GM23338 (cell line): ENCODE measurements around the gene ANKRD44. TPM values are rescaled to one million over a fixed set of nuclear protein-coding genes. Genes with fewer than 3 reads are reported as not detected.

Source experiments
- ATAC-seq: fragments of 200-7000 bp; cut with Tn5 transposase; 3 replicates; pipeline ENCODE4 v1.9.1; 2020
- DNase-seq: peaks from one replicate; pipeline ENCODE4 v3.0.0-alpha.2; 2015; ENCODE audit warnings: low spot score
- H2AFZ ChIP-seq: fragments of 200-600 bp; sonication (generic); 2 replicates; pipeline ENCODE4 v1.8.0; 2016; ENCODE audit warnings: antibody characterized with exemption, mild to moderate bottlenecking, moderate library complexity
- H3F3A ChIP-seq: fragments of 200-600 bp; sonication (generic); replicated peaks from 2 replicates; pipeline ENCODE4 v1.8.0; 2017; ENCODE audit warnings: antibody characterized with exemption, mixed run types, low read depth
- H3K27ac ChIP-seq: fragments of 200-600 bp; sonication (generic); 2 replicates; pipeline ENCODE4 v1.6.1; 2016; ENCODE audit warnings: low read depth
- H3K27me3 ChIP-seq: fragments of 200-600 bp; sonication (generic); 2 replicates; pipeline ENCODE4 v1.8.0; 2016; ENCODE audit warnings: mild to moderate bottlenecking, mixed run types, moderate library complexity; ENCODE audit not compliant: insufficient read depth
- H3K36me3 ChIP-seq: fragments of 200-600 bp; sonication (generic); 2 replicates; pipeline ENCODE4 v1.8.0; 2016; ENCODE audit warnings: mild to moderate bottlenecking; ENCODE audit not compliant: insufficient read depth
- H3K4me1 ChIP-seq: fragments of 200-600 bp; sonication (generic); 2 replicates; pipeline ENCODE4 v1.8.0; 2016; ENCODE audit warnings: mild to moderate bottlenecking, moderate library complexity; ENCODE audit not compliant: insufficient read depth
- H3K4me2 ChIP-seq: fragments of 200-600 bp; sonication (generic); 2 replicates; pipeline ENCODE4 v1.7.1; 2017; ENCODE audit warnings: mixed run types
- H3K4me3 ChIP-seq: fragments of 200-600 bp; sonication (generic); 2 replicates; pipeline ENCODE4 v1.6.1; 2016; ENCODE audit warnings: mixed run types
- H3K79me2 ChIP-seq: fragments of 200-600 bp; sonication (generic); replicated peaks from 2 replicates; pipeline ENCODE4 v1.8.0; 2017; ENCODE audit warnings: mild to moderate bottlenecking; ENCODE audit not compliant: insufficient read depth
- H3K9me2 ChIP-seq: fragments of 200-600 bp; sonication (generic); 2 replicates; pipeline ENCODE4 v1.8.0; 2017; ENCODE audit not compliant: insufficient read depth
- H4K20me1 ChIP-seq: fragments of 200-600 bp; sonication (generic); replicated peaks from 2 replicates; pipeline ENCODE4 v1.8.0; 2017; ENCODE audit warnings: mild to moderate bottlenecking; ENCODE audit not compliant: insufficient read depth
- H3K27ac Mint-ChIP-seq: 2 replicates; pipeline ENCODE4 v1.8.0; 2020; ENCODE audit warnings: inconsistent platforms, mild to moderate bottlenecking, moderate library complexity, mixed read lengths
- H3K27me3 Mint-ChIP-seq: 3 replicates; pipeline ENCODE4 v1.8.0; 2022; ENCODE audit warnings: low read depth, mild to moderate bottlenecking, moderate library complexity, mixed read lengths, inconsistent platforms; ENCODE audit not compliant: insufficient read depth, poor library complexity
- H3K36me3 Mint-ChIP-seq: 3 replicates; pipeline ENCODE4 v1.8.0; 2021; ENCODE audit warnings: low read depth, mild to moderate bottlenecking, inconsistent platforms, moderate library complexity, mixed read lengths
- H3K4me1 Mint-ChIP-seq: 3 replicates; pipeline ENCODE4 v1.8.0; 2020; ENCODE audit warnings: mild to moderate bottlenecking, inconsistent platforms, mixed read lengths
- H3K4me3 Mint-ChIP-seq: 3 replicates; pipeline ENCODE4 v1.8.0; 2021; ENCODE audit warnings: moderate library complexity, mild to moderate bottlenecking, inconsistent platforms, mixed read lengths
- H3K9me3 Mint-ChIP-seq: 3 replicates; pipeline ENCODE4 v1.8.0; 2020; ENCODE audit warnings: moderate library complexity, mild to moderate bottlenecking, inconsistent platforms, mixed read lengths
- CREB1 ChIP-seq: fragments of 250-450 bp; sonication (Bioruptor Pico); IDR thresholded peaks from 2 replicates; pipeline ENCODE4 v1.5.0; 2020; ENCODE audit warnings: low read depth, mild to moderate bottlenecking, moderate library complexity
- EZH2 ChIP-seq: fragments of 200-600 bp; sonication (generic); IDR thresholded peaks from one replicate; pipeline ENCODE4 v1.8.0; 2017; ENCODE audit warnings: antibody characterized with exemption, mild to moderate bottlenecking, low read depth; ENCODE audit not compliant: unreplicated experiment
- EZH2phosphoT487 ChIP-seq: fragments of 200-600 bp; sonication (generic); IDR thresholded peaks from one replicate; pipeline ENCODE4 v1.8.1; 2018; ENCODE audit warnings: antibody characterized with exemption; ENCODE audit not compliant: unreplicated experiment
- JUNB ChIP-seq: IDR thresholded peaks from one replicate; pipeline ENCODE4 v1.6.1; 2016; ENCODE audit warnings: antibody characterized with exemption; ENCODE audit not compliant: unreplicated experiment
- NANOG ChIP-seq: IDR thresholded peaks from 2 replicates; pipeline ENCODE4 v1.6.1; 2016; ENCODE audit warnings: antibody characterized with exemption, borderline replicate concordance
- POLR2AphosphoS5 ChIP-seq: IDR thresholded peaks from 2 replicates; pipeline ENCODE4 v1.6.1; 2016; ENCODE audit warnings: antibody characterized with exemption, low read depth
- REST ChIP-seq: IDR thresholded peaks from one replicate; pipeline ENCODE4 v1.6.1; 2018; ENCODE audit warnings: antibody characterized with exemption; ENCODE audit not compliant: unreplicated experiment
- ZNF114 ChIP-seq: fragments of 250-450 bp; sonication (Bioruptor Pico); IDR thresholded peaks from 2 replicates; pipeline ENCODE4 v1.5.0; 2020; ENCODE audit warnings: mild to moderate bottlenecking, moderate library complexity
- ZNF331 ChIP-seq: fragments of 250-450 bp; sonication (Bioruptor Pico); IDR thresholded peaks from 2 replicates; pipeline ENCODE4 v1.5.0; 2020; ENCODE audit warnings: low read depth, mild to moderate bottlenecking, moderate library complexity
- polyA plus RNA-seq: library from polyadenylated mRNA; unstranded; fragments of >200 nt; fragmentation: Nextera tagmentation; extraction: Ambion mirVana; gene quantifications from 2 replicates; pipeline ENCODE4 v1.2.1, GENCODE V29; 2016
- total RNA-seq: library from RNA; depleted of rRNA; stranded (reverse); fragments of >200 nt; shearing (Covaris generic); gene quantifications from 2 replicates; pipeline ENCODE4 v1.2.3, GENCODE V29; 2014
- TF ChIP-seq, protein P1 (sequence below): IDR thresholded peaks from 2 replicates; pipeline ENCODE4 v1.6.1; 2016; ENCODE audit warnings: antibody characterized with exemption

Gene ANKRD44
- total and polyA plus RNA-seq, 2 experiments from 2014 or later, result 0.44 to 0.56 TPM

- TF ChIP-seq ZNF114, result no peak
- no peak for TF ChIP-seq JUNB
- no peak for TF ChIP-seq EZH2phosphoT487
- no peak for TF ChIP-seq NANOG
Measured at GRCh38 chr2:196992466-196992865, 318.1 kb downstream of the ANKRD44 start (continued).

- peaks cover 2% of the 10 kb centered on the region for H3K27me3 Mint-ChIP-seq
- TF ChIP-seq CREB1 (CRISPR knock-in tag), result no peak
- TF ChIP-seq EZH2phosphoT487, result no peak
- no peak for TF ChIP-seq JUNB
- no peak for TF ChIP-seq EZH2
- TF ChIP-seq POLR2AphosphoS5, result no peak
- no peak for TF ChIP-seq ZNF114
- TF ChIP-seq NANOG, result no peak
- TF ChIP-seq, protein P1, sequence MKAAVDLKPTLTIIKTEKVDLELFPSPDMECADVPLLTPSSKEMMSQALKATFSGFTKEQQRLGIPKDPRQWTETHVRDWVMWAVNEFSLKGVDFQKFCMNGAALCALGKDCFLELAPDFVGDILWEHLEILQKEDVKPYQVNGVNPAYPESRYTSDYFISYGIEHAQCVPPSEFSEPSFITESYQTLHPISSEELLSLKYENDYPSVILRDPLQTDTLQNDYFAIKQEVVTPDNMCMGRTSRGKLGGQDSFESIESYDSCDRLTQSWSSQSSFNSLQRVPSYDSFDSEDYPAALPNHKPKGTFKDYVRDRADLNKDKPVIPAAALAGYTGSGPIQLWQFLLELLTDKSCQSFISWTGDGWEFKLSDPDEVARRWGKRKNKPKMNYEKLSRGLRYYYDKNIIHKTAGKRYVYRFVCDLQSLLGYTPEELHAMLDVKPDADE, result no peak
- H3K4me2 ChIP-seq, result no peak overlapping the region
- H3K36me3 ChIP-seq, result no peaks in the 10 kb centered on the region
- H2AFZ ChIP-seq, result peak overlapping the region; percentile 74
- H3K27ac ChIP-seq, result no peak overlapping the region
- no peaks in the 10 kb centered on the region for H3K79me2 ChIP-seq
- no peaks in the 10 kb centered on the region for H3K9me3 Mint-ChIP-seq
- H4K20me1 ChIP-seq, result no peaks in the 10 kb centered on the region
- no peaks in the 10 kb centered on the region for H3K27me3 ChIP-seq
- peaks cover 18% of the 10 kb centered on the region; the same call in 2 of the 3 replicates for H3K4me1 Mint-ChIP-seq
- H3K36me3 Mint-ChIP-seq, result no peaks in the 10 kb centered on the region
- H3K4me1 ChIP-seq, result peaks cover 11% of the 10 kb centered on the region; the same call in 1 of the 2 replicates
- H3K4me3 ChIP-seq, result no peak overlapping the region
- ATAC-seq (peak; percentile 39; the same call in 1 of the 3 replicates), DNase-seq (no peak)
- H3F3A ChIP-seq, result no peaks in the 10 kb centered on the region
- H3K4me3 Mint-ChIP-seq, result no peak overlapping the region
- H3K9me2 ChIP-seq, result no peaks in the 10 kb centered on the region
- H3K27ac Mint-ChIP-seq, result no peak overlapping the region
Measured at GRCh38 chr2:196990788-196991461, 319.7 kb downstream of the ANKRD44 start.

GRCh38 chr2:196990092-196990491 is 320.5 kb downstream of the ANKRD44 start:
- peaks cover 11% of the 10 kb centered on the region; the same call in 1 of the 2 replicates for H3K4me1 ChIP-seq
- no peaks in the 10 kb centered on the region for H3K79me2 ChIP-seq
- Mint-ChIP-seq H3K9me3 (no peaks in the 10 kb centered on the region), H3K36me3 (no peaks in the 10 kb centered on the region), H3K4me1 (peaks cover 18% of the 10 kb centered on the region; the same call in 2 of the 3 replicates), H3K27me3 (peaks cover 2% of the 10 kb centered on the region), H3K4me3 (no peak overlapping the region), H3K27ac (no peak overlapping the region)
- no peaks in the 10 kb centered on the region for H3K36me3 ChIP-seq
- no peaks in the 10 kb centered on the region for H3K27me3 ChIP-seq
- no peaks in the 10 kb centered on the region for H4K20me1 ChIP-seq
- no peaks in the 10 kb centered on the region for H3K9me2 ChIP-seq
- no peak overlapping the region for H3K4me3 ChIP-seq
- TF ChIP-seq ZNF331 (CRISPR knock-in tag) (no peak), REST (no peak), POLR2AphosphoS5 (no peak), ZNF114 (no peak)
- TF ChIP-seq, protein P1, result no peak
- H3K4me2 ChIP-seq, result no peak overlapping the region
- no peaks in the 10 kb centered on the region for H3F3A ChIP-seq
- no peak for DNase-seq
- no peak for ATAC-seq
- 0 out of 2 replicates have a peak overlapping the region, but pooled peaks have one; percentile 74 for H2AFZ ChIP-seq
- H3K27ac ChIP-seq, result no peak overlapping the region
